Tibial nerve (tissue), 3 donors: ENCODE measurements around the gene OSBPL9.
"Not testable (repeated sequence)": the region's sequence is repeated elsewhere in the genome, so short reads cannot be mapped to it uniquely, and the experiment has no call there.

Source experiments
- CTCF ChIP-seq, 5 experiments: fragments of 200-600 bp in 3 of 5; fragments of 450-650 bp in 2 of 5; sonication (generic) in 3 of 5; IDR thresholded peaks; one replicate each; pipeline ENCODE4 v1.5.1; 2016 to 2019; ENCODE audit warnings: antibody characterized with exemption in 5 of 5, mild to moderate bottlenecking in 3 of 5, moderate library complexity in 2 of 5
- POLR2A ChIP-seq, 2 donors: fragments of 450-650 bp; IDR thresholded peaks; one replicate each; pipeline ENCODE4 v1.6.1; 2017; ENCODE audit warnings: antibody characterized with exemption in 2 of 2, mild to moderate bottlenecking in 2 of 2, moderate library complexity in 2 of 2

GRCh38 chr1:51733426-51733774 is 116.5 kb downstream of the OSBPL9 start:
- not testable (repeated sequence) for TF ChIP-seq CTCF, POLR2A (IDR thresholded peaks at IDR 0.05)
